ENCODE results near the gene LDLR.

DNA sequence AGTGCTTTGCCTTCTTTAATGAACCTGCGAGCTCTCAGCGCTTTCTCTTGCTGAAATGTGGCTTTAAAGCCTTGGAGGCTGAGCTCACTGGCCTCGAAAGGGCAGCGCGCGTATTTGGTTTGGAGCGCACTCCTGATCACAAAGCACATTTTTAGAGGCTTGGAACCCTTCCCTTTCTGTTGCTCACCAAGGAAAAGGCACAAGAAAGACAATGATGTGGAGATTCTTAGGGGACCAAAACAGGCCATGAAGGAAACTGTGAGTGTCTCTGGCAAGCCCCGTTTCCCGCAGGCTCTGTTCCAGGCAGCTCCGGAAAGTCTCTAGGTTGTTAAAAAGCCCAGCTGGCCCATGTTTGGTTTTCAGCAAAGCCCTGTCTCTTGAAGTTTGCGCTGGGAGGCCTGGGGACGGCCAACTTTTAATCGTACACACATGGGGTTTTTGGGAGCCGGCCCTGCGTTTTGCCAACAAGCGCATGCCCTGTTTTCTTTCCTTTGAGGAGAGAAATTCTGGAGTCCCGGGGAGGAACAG, 75.7 kb downstream of the LDLR start:
- TF ChIP-seq POLR2AphosphoS5 (IDR thresholded peaks at IDR 0.05; ENCODE audit: low read depth, low read length) (no peak), POLR2A (IDR thresholded peaks at IDR 0.05; ENCODE audit: low read depth, low read length) (no peak)
